ENCODE measurements around the gene ZIC2.
"Not testable (repeated sequence)": the region's sequence is repeated elsewhere in the genome, so short reads cannot be mapped to it uniquely, and the experiment has no call there.

The ZIC2 gene

GRCh38 chr13:99981735-99982035, at the start of gene ZIC2:
Gene ZIC2 (plus strand): TSS chr13:99981784. CDS start chr13:99982065, 281 bp downstream.
- no peak for DNase-seq

GRCh38 chr13:99932912-99933311, 48.7 kb upstream of the ZIC2 start:
- DNase-seq, result no peak

GRCh38 chr13:99935772-99936171, 45.8 kb upstream of the ZIC2 start:
- no peak for DNase-seq

GRCh38 chr13:99938635-99939034, 42.9 kb upstream of the ZIC2 start:
- DNase-seq, result no peak

- peak; percentile 42 for DNase-seq
Observed at GRCh38 chr13:99941086-99941485, 40.5 kb upstream of the ZIC2 start.

GRCh38 chr13:99941911-99942310, 39.7 kb upstream of the ZIC2 start:
- DNase-seq, result no peak

GRCh38 chr13:99944102-99944501, 37.5 kb upstream of the ZIC2 start:
- DNase-seq, result no peak

- DNase-seq, result no peak
Observed at GRCh38 chr13:99944606-99945005, 37.0 kb upstream of the ZIC2 start.

- not testable (repeated sequence) for DNase-seq
Observed at GRCh38 chr13:99945515-99945914, 36.1 kb upstream of the ZIC2 start.

GRCh38 chr13:99947666-99948065, 33.9 kb upstream of the ZIC2 start:
- no peak for DNase-seq

GRCh38 chr13:99948411-99948810, 33.2 kb upstream of the ZIC2 start:
- no peak for DNase-seq

- DNase-seq, result no peak
Observed at GRCh38 chr13:99948907-99949678, 32.5 kb upstream of the ZIC2 start.

- DNase-seq, result no peak
Observed at GRCh38 chr13:99949679-99950413, 31.7 kb upstream of the ZIC2 start.

- DNase-seq, result not testable (repeated sequence)
Observed at GRCh38 chr13:99951666-99952065, 29.9 kb upstream of the ZIC2 start.

- DNase-seq, result no peak
Observed at GRCh38 chr13:99953138-99953755, 28.3 kb upstream of the ZIC2 start.

GRCh38 chr13:99955107-99955746, 26.4 kb upstream of the ZIC2 start:
- DNase-seq, result no peak

- no peak for DNase-seq
Observed at GRCh38 chr13:99955747-99956472, 25.7 kb upstream of the ZIC2 start.

- DNase-seq, result peak; percentile 60
Observed at GRCh38 chr13:99956473-99957349, 24.9 kb upstream of the ZIC2 start.

- no peak for DNase-seq
Observed at GRCh38 chr13:99958406-99959126, 23.0 kb upstream of the ZIC2 start.

- no peak for DNase-seq
Observed at GRCh38 chr13:99959127-99959539, 22.5 kb upstream of the ZIC2 start.

Data from NCI-H146 (cell line).